OCI-LY1 (cell line): ENCODE results near the gene RAF1.
"Not testable (repeated sequence)": the region's sequence is repeated elsewhere in the genome, so short reads cannot be mapped to it uniquely, and the experiment has no call there.

Experiments used
- H2AFZ ChIP-seq: fragments of 200-600 bp; sonication (generic), shearing (Covaris generic); 2 replicates; pipeline ENCODE4 v1.6.0; 2014; ENCODE audit warnings: antibody characterized with exemption, mild to moderate bottlenecking, low read length
- H3F3A ChIP-seq: fragments of 200-600 bp; sonication (generic), shearing (Covaris generic); 2 replicates; pipeline ENCODE4 v1.6.0; 2014; ENCODE audit warnings: mild to moderate bottlenecking, antibody characterized with exemption, low read length, moderate library complexity; ENCODE audit not compliant: insufficient read depth
- H3K27ac ChIP-seq: fragments of 200-600 bp; sonication (generic); 2 replicates; pipeline ENCODE4 v1.5.1; 2014; ENCODE audit warnings: low read length, mixed run types, mild to moderate bottlenecking, low read depth; ENCODE audit not compliant: poor library complexity, severe bottlenecking
- H3K27me3 ChIP-seq: fragments of 200-600 bp; sonication (generic); 2 replicates; pipeline ENCODE4 v1.6.0; 2014; ENCODE audit warnings: antibody characterized with exemption, mild to moderate bottlenecking, low read length, moderate library complexity; ENCODE audit not compliant: insufficient read depth
- H3K36me3 ChIP-seq: fragments of 200-600 bp; sonication (generic); 2 replicates; pipeline ENCODE4 v1.6.1; 2014; ENCODE audit warnings: mild to moderate bottlenecking, antibody characterized with exemption, low read length, moderate library complexity, mixed read lengths; ENCODE audit not compliant: insufficient read depth
- H3K4me1 ChIP-seq: fragments of 200-600 bp; sonication (generic); 2 replicates; pipeline ENCODE4 v1.5.1; 2014; ENCODE audit warnings: mild to moderate bottlenecking, low read length, moderate library complexity; ENCODE audit not compliant: insufficient read depth, severe bottlenecking
- H3K4me2 ChIP-seq: fragments of 200-600 bp; sonication (generic), shearing (Covaris generic); 2 replicates; pipeline ENCODE4 v1.6.1; 2014; ENCODE audit warnings: low read length
- H3K4me3 ChIP-seq: fragments of 200-600 bp; sonication (generic); 2 replicates; pipeline ENCODE4 v1.5.1; 2014; ENCODE audit warnings: low read length, low read depth, mild to moderate bottlenecking, mixed read lengths; ENCODE audit not compliant: poor library complexity, severe bottlenecking
- H3K79me2 ChIP-seq: fragments of 200-600 bp; shearing (Covaris generic); 2 replicates; pipeline ENCODE4 v1.6.1; 2016; ENCODE audit warnings: mixed run types, low read length, mixed read lengths; ENCODE audit not compliant: insufficient read depth
- H3K9ac ChIP-seq: fragments of 200-600 bp; sonication (generic), shearing (Covaris generic); 2 replicates; pipeline ENCODE4 v1.6.1; 2014; ENCODE audit warnings: mild to moderate bottlenecking, low read length, mixed read lengths
- H3K9me2 ChIP-seq: fragments of 200-600 bp; sonication (generic), shearing (Covaris generic); 2 replicates; pipeline ENCODE4 v1.6.1; 2014; ENCODE audit warnings: low read depth, mild to moderate bottlenecking, low read length, mixed read lengths
- H3K9me3 ChIP-seq: fragments of 200-600 bp; shearing (Covaris generic); 2 replicates; pipeline ENCODE4 v1.6.1; 2014; ENCODE audit warnings: low read length, mixed read lengths
- H4K20me1 ChIP-seq: fragments of 200-600 bp; sonication (generic), shearing (Covaris generic); 2 replicates; pipeline ENCODE4 v1.6.0; 2016; ENCODE audit warnings: mild to moderate bottlenecking, low read length; ENCODE audit not compliant: insufficient read depth
- CTCF ChIP-seq: fragments of 200-600 bp; sonication (generic), shearing (Covaris generic); IDR thresholded peaks from 2 replicates; pipeline ENCODE4 v1.5.1; 2017; ENCODE audit warnings: mild to moderate bottlenecking, antibody characterized with exemption, low read length, moderate library complexity, mixed read lengths
- EZH2 ChIP-seq: fragments of 200-600 bp; sonication (generic), shearing (Covaris generic); IDR thresholded peaks from 2 replicates; pipeline ENCODE4 v1.8.0; 2017; ENCODE audit warnings: borderline replicate concordance, mixed run types, mild to moderate bottlenecking, antibody characterized with exemption, low read length, moderate library complexity, mixed read lengths

Gene RAF1

GRCh38 chr3:12677616-12678015 lies 13.7 kb upstream of the RAF1 start:
- no peak for TF ChIP-seq CTCF
- no peak for TF ChIP-seq EZH2
- Histone ChIP-seq H3K79me2 (no peaks in the 10 kb centered on the region), H3K4me3 (no peak overlapping the region), H3K9me3 (no peaks in the 10 kb centered on the region), H3K4me1 (no peaks in the 10 kb centered on the region), H3K27me3 (peaks cover 3% of the 10 kb centered on the region; the same call in 1 of the 2 replicates), H4K20me1 (no peaks in the 10 kb centered on the region), H3K36me3 (no peaks in the 10 kb centered on the region), H3K9me2 (no peaks in the 10 kb centered on the region), H2AFZ (no peak overlapping the region), H3F3A (no peaks in the 10 kb centered on the region), H3K4me2 (no peak overlapping the region), H3K27ac (no peak overlapping the region), H3K9ac (no peak overlapping the region)

- Histone ChIP-seq H3K9ac (no peak overlapping the region), H3K4me2 (no peak overlapping the region), H3K27me3 (peaks cover 7% of the 10 kb centered on the region; the same call in 1 of the 2 replicates), H3F3A (no peaks in the 10 kb centered on the region), H3K9me2 (no peaks in the 10 kb centered on the region), H4K20me1 (no peaks in the 10 kb centered on the region), H3K27ac (no peak overlapping the region), H3K79me2 (no peaks in the 10 kb centered on the region), H3K4me1 (no peaks in the 10 kb centered on the region), H3K4me3 (no peak overlapping the region), H3K36me3 (no peaks in the 10 kb centered on the region), H3K9me3 (no peaks in the 10 kb centered on the region), H2AFZ (no peak overlapping the region)
- TF ChIP-seq CTCF (no peak), EZH2 (no peak)
Observed at GRCh38 chr3:12675115-12675810, 11.3 kb upstream of the RAF1 start.

GRCh38 chr3:12673956-12674736 lies 10.2 kb upstream of the RAF1 start:
- not testable (repeated sequence) for H3F3A ChIP-seq, H2AFZ ChIP-seq, H3K9ac ChIP-seq, H3K27me3 ChIP-seq, H3K9me2 ChIP-seq, H4K20me1 ChIP-seq, H3K4me2 ChIP-seq, H3K27ac ChIP-seq, H3K4me1 ChIP-seq, H3K79me2 ChIP-seq, H3K4me3 ChIP-seq, H3K9me3 ChIP-seq, H3K36me3 ChIP-seq
